ENCODE results near the gene AMH.

The AMH gene

DNA sequence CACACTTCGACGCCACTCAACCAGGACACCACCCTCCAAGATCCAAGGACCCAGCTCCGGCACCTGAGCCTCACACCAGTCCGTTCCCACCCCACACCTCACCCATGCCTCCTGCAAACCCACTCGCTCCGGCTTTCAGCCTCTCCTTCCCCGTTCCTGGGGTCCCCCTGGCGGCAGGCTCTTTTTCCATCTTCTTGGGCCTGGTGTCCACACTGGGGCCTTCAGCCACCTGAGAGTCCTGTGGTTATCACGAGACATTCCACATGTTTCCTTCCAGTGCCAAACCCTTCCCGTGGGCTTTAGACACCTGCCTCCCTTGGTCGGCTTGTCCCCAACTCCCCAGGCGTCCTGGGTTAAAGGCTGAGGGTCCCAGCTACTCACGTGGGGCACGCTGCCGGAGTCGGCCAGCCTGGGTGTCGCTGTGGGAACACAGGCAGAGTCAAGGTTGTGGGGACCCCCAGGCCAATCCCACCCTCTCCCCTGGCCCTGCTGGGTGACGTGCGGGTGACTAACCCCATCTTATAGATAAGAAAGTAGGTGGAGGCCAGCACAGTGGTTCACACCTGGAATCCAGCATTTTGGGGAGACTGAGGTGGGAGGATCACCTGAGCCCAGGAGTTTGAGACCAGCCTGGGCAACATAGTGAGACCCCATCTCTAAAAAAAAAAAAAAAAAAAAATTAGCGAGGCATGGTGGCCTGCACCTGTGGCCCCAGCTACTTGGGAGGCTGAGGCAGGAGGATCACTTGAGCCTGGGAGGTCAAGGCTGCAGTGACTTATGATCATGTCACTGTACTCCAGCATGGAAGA is 5.1 kb downstream of the AMH start:
- no peaks in the 10 kb centered on the region for H3K36me3 Mint-ChIP-seq (ENCODE audit: low read depth)
- H3K4me1 Mint-ChIP-seq (ENCODE audit: low read depth) = peaks cover 37% of the 10 kb centered on the region
- no peak overlapping the region for H3K27ac Mint-ChIP-seq
- intact Hi-C loops (cut with micrococcal nuclease) = no loop called here
- no peak overlapping the region for H3K4me3 Mint-ChIP-seq
- H3K27me3 Mint-ChIP-seq = peaks cover 58% of the 10 kb centered on the region
- H3K9me3 Mint-ChIP-seq = no peaks in the 10 kb centered on the region

- Mint-ChIP-seq H3K4me1 (ENCODE audit: low read depth) (peaks cover 34% of the 10 kb centered on the region), H3K9me3 (no peaks in the 10 kb centered on the region), H3K4me3 (no peak overlapping the region), H3K36me3 (ENCODE audit: low read depth) (no peaks in the 10 kb centered on the region), H3K27me3 (peaks cover 48% of the 10 kb centered on the region), H3K27ac (no peak overlapping the region)
- intact Hi-C loops (cut with micrococcal nuclease) = no loop called here
Observed at GRCh38 chr19:2255112-2255845, 6.2 kb downstream of the AMH start.

GRCh38 chr19:2255982-2256685 is 7.0 kb downstream of the AMH start, which contains the start of gene JSRP1:
Gene JSRP1 (minus strand): TSS chr19:2256417. CDS start chr19:2255314, 1,103 bp downstream.
- intact Hi-C loops (cut with micrococcal nuclease) = no loop called here
- peaks cover 33% of the 10 kb centered on the region for H3K4me1 Mint-ChIP-seq (ENCODE audit: low read depth)
- peaks cover 42% of the 10 kb centered on the region for H3K27me3 Mint-ChIP-seq
- no peak within 1 kb of the TSS for H3K27ac Mint-ChIP-seq
- no peaks in the 10 kb centered on the region for H3K9me3 Mint-ChIP-seq
- no peaks in the 10 kb centered on the region for H3K36me3 Mint-ChIP-seq (ENCODE audit: low read depth)
- no peak within 1 kb of the TSS for H3K4me3 Mint-ChIP-seq

GRCh38 chr19:2259336-2259735 is 10.2 kb downstream of the AMH start:
- Mint-ChIP-seq H3K27me3 (peaks cover 15% of the 10 kb centered on the region), H3K27ac (no peak overlapping the region), H3K36me3 (ENCODE audit: low read depth) (no peaks in the 10 kb centered on the region), H3K4me1 (ENCODE audit: low read depth) (peaks cover 23% of the 10 kb centered on the region), H3K4me3 (no peak overlapping the region), H3K9me3 (no peaks in the 10 kb centered on the region)
- intact Hi-C loops (cut with micrococcal nuclease) = no loop called here

- peaks cover 8% of the 10 kb centered on the region for H3K27me3 Mint-ChIP-seq
- H3K9me3 Mint-ChIP-seq = no peaks in the 10 kb centered on the region
- H3K36me3 Mint-ChIP-seq (ENCODE audit: low read depth) = no peaks in the 10 kb centered on the region
- H3K4me3 Mint-ChIP-seq = no peak overlapping the region
- peaks cover 30% of the 10 kb centered on the region for H3K4me1 Mint-ChIP-seq (ENCODE audit: low read depth)
- intact Hi-C loops (cut with micrococcal nuclease) = no loop called here
- no peak overlapping the region for H3K27ac Mint-ChIP-seq
Observed at GRCh38 chr19:2260341-2260805, 11.2 kb downstream of the AMH start.

DNA sequence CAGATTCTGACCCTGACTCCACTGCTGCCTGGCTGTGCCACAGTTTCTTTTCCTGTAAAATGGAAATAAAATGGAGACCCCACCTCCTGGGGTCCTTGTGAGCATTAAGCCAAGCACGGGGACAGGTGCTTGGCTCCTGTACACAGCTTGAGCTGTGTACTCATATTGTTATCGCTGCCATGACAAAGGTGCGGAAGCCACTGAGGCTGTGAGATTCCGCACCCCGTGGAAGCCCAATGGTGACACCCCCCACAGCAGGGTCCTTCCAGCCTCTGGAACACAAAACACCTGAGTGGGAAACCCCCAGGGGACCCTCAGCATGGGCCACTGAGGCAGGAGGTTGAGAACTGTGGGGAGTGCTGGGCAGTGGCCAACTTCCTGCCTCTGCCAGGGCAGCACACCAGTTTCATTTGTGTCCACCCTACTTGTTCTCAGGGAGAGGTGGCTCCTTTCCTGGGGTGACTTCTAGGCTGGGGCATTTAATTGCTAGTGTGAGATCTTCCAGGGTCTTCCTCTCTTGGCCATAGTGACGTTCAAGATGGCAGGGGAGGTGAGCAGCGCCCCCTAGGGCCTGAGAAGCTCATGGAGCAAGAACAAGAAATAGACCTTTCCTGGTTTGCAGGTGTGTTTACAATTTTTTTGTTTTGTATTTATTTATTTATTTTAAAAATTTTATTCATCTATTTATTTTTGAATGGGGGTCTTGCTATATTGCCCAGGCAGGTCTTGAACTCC is 12.5 kb downstream of the AMH start:
- intact Hi-C loops (cut with micrococcal nuclease) = no loop called here
- no peak overlapping the region for H3K4me3 Mint-ChIP-seq
- peaks cover 42% of the 10 kb centered on the region for H3K4me1 Mint-ChIP-seq (ENCODE audit: low read depth)
- H3K27ac Mint-ChIP-seq = no peak overlapping the region
- no peaks in the 10 kb centered on the region for H3K9me3 Mint-ChIP-seq
- H3K27me3 Mint-ChIP-seq = no peaks in the 10 kb centered on the region
- H3K36me3 Mint-ChIP-seq (ENCODE audit: low read depth) = no peaks in the 10 kb centered on the region

- H3K4me1 Mint-ChIP-seq (ENCODE audit: low read depth) = peaks cover 53% of the 10 kb centered on the region
- H3K27me3 Mint-ChIP-seq = no peaks in the 10 kb centered on the region
- no peaks in the 10 kb centered on the region for H3K9me3 Mint-ChIP-seq
- intact Hi-C loops (cut with micrococcal nuclease) = no loop called here
- H3K27ac Mint-ChIP-seq = peak overlapping the region; percentile 98
- peaks cover 23% of the 10 kb centered on the region for H3K36me3 Mint-ChIP-seq (ENCODE audit: low read depth)
- H3K4me3 Mint-ChIP-seq = peak overlapping the region; percentile 69
Observed at GRCh38 chr19:2266183-2266993, 17.3 kb downstream of the AMH start.

DNA sequence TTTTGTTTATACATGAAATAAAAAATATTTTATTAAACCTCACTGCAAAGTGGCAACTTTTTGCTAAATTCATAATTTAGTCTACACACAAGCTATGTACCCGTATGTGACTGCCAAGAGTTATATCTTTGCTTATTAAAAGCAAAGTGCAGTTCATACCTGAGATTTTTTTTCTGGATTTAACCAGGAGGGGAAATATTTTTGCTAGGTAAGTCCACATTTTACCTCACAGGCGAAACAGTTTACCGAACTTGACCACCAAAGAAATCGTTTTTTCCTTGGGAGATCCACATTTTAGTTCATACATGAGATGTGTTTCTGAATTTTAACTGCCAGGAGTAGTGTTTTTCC is 19.3 kb downstream of the AMH start:
- H3K4me3 Mint-ChIP-seq = peak overlapping the region; percentile 90
- peaks cover 64% of the 10 kb centered on the region for H3K4me1 Mint-ChIP-seq (ENCODE audit: low read depth)
- no peaks in the 10 kb centered on the region for H3K9me3 Mint-ChIP-seq
- peaks cover 44% of the 10 kb centered on the region for H3K36me3 Mint-ChIP-seq (ENCODE audit: low read depth)
- H3K27me3 Mint-ChIP-seq = no peaks in the 10 kb centered on the region
- H3K27ac Mint-ChIP-seq = peak overlapping the region; percentile 98
- intact Hi-C loops (cut with micrococcal nuclease) = no loop called here

- Mint-ChIP-seq H3K4me1 (ENCODE audit: low read depth) (peaks cover 64% of the 10 kb centered on the region), H3K4me3 (peak overlapping the region; percentile 90), H3K36me3 (ENCODE audit: low read depth) (peaks cover 48% of the 10 kb centered on the region), H3K27ac (peak overlapping the region; percentile 98), H3K9me3 (no peaks in the 10 kb centered on the region), H3K27me3 (no peaks in the 10 kb centered on the region)
- intact Hi-C loops (cut with micrococcal nuclease) = no loop called here
Observed at GRCh38 chr19:2268861-2269243, 19.7 kb downstream of the AMH start.

DNA sequence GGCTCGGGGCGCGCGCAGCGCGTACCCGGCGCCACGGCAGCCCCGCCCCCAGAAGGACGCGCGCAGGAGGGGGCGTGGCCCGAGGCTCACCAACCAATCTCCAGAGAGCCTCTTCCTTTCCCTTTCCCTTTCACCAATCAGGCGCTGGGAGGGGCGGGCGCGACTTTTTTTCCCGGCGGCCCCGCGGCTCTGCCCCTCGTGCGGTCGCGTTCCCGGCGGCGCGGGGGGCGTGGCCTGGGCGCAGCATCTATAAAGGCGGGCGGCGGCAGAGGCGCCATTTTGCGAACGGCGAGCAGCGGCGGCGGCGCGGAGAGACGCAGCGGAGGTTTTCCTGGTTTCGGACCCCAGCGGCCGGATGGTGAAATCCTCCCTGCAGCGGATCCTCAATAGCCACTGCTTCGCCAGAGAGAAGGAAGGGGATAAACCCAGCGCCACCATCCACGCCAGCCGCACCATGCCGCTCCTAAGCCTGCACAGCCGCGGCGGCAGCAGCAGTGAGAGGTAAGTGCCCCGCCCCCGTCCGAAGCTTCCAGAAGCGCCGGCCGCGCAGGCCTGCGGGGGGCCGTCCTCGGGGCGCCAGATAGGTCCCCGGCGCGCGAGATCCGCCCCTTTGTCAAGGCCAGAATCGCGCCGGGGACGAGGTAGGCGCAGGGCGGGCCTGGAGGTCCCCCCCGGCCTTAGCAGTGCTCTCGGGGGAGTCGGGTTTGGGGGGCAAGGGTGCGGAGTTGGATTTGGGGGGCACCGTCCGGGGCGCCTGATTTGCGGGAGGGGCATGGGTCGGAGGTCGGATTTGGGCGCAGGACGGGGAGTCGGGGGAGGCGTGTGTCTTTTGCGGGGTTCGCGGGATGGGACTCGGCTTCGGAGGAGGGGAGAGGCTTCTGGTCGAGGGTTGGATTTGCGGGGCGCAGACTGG is 20.4 kb downstream of the AMH start:
- H3K27ac Mint-ChIP-seq = peak overlapping the region; percentile 98
- no peaks in the 10 kb centered on the region for H3K9me3 Mint-ChIP-seq
- H3K27me3 Mint-ChIP-seq = no peaks in the 10 kb centered on the region
- H3K36me3 Mint-ChIP-seq (ENCODE audit: low read depth) = peaks cover 54% of the 10 kb centered on the region
- intact Hi-C loops (cut with micrococcal nuclease) = loop anchor here (5.0 to 10.0 kb wide), 2 partner anchors 117 to 345 kb away; partner anchors contain the start of gene AP3D1
- H3K4me3 Mint-ChIP-seq = peak overlapping the region; percentile 90
- H3K4me1 Mint-ChIP-seq (ENCODE audit: low read depth) = peaks cover 70% of the 10 kb centered on the region

GRCh38 chr19:2270157-2270422 is 21.0 kb downstream of the AMH start:
- peaks cover 71% of the 10 kb centered on the region for H3K4me1 Mint-ChIP-seq (ENCODE audit: low read depth)
- H3K9me3 Mint-ChIP-seq = no peaks in the 10 kb centered on the region
- intact Hi-C loops (cut with micrococcal nuclease) = loop anchor here (5.0 to 10.0 kb wide), 2 partner anchors 118 to 345 kb away; partner anchors contain the start of gene AP3D1
- H3K36me3 Mint-ChIP-seq (ENCODE audit: low read depth) = peaks cover 58% of the 10 kb centered on the region
- H3K27ac Mint-ChIP-seq = peak overlapping the region; percentile 98
- peak overlapping the region; percentile 90 for H3K4me3 Mint-ChIP-seq
- H3K27me3 Mint-ChIP-seq = no peaks in the 10 kb centered on the region
